NT2/D1 (cell line): ENCODE results near the gene ADAMTS19.

Experiments
- SUZ12 ChIP-seq: IDR thresholded peaks from 2 replicates; pipeline ENCODE4 v1.6.1; 2011; ENCODE audit not compliant: insufficient read length, insufficient read depth; ENCODE audit errors: extremely low read depth
- YY1 ChIP-seq: IDR thresholded peaks from 2 replicates; pipeline ENCODE4 v1.6.1; 2011; ENCODE audit not compliant: insufficient read length, insufficient read depth
- ZNF274 ChIP-seq: IDR thresholded peaks from 2 replicates; pipeline ENCODE4 v1.6.1; 2011; ENCODE audit warnings: mild to moderate bottlenecking, low read depth, low read length

DNA sequence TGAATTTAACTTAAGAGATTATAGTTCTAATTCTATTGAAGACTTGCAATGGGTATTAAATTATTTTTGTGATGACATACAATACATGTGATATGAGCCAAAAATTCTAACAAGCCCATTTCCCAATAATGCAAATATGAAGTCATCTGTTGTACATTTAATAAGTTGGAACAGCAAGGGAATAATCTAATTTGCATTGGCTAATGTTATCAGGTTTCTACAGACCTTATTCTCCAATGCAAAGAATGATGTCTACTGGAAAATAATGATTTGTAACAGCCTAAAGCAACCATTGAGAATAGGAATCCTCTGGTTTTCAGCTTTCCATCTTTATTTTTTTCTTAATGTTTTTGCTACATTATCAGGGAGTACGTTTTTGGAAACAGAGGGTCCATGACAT is 198.7 kb downstream of the ADAMTS19 start:
- no peak for TF ChIP-seq ZNF274
- no peak for TF ChIP-seq SUZ12
- no peak for TF ChIP-seq YY1
